HG03103 (cell line): ENCODE results near the gene PCED1A.

ENCODE experiments used
- ATAC-seq: cut with Tn5 transposase; IDR thresholded peaks from one replicate; pipeline ENCODE4 v1.9.1; 2021; ENCODE audit warnings: low read depth; ENCODE audit not compliant: unreplicated experiment

Gene PCED1A

GRCh38 chr20:2793471-2793870 lies 47.0 kb downstream of the PCED1A start:
- ATAC-seq: no peak
